SK-N-MC (cell line): ENCODE data around the gene LRRC53.

ENCODE experiments used
- EZH2 ChIP-seq: fragments of 200-600 bp; sonication (generic); IDR thresholded peaks from one replicate; pipeline ENCODE4 v1.6.1; 2017; ENCODE audit warnings: antibody characterized with exemption
- FOXP2 ChIP-seq: optimal IDR thresholded peaks from 2 replicates; pipeline ENCODE3; 2011; ENCODE audit warnings: mild to moderate bottlenecking, moderate library complexity; ENCODE audit not compliant: insufficient read depth; ENCODE audit errors: extremely low read length, control extremely low read depth
- POLR2AphosphoS5 ChIP-seq: IDR thresholded peaks from 2 replicates; pipeline ENCODE4 v1.6.1; 2012; ENCODE audit warnings: mild to moderate bottlenecking, low read depth, low read length, borderline replicate concordance

DNA sequence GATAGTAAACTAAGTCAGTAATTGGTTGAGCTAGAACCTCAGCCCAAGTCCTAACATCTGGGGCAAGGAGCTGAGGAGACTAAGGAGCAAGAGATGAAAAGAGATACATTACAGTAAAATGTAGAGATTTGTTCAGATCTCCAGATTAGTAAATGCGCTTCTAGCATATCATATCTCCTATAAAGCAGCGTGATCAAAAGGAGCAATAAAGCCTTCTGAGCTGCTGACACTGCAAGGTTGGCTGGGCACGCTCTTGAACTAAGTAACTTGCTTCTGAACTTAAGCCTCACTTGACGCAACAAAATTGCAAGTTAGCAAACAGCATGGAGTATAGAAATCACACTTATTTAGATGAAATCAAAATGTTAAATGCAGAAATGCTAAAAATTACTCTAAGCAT lies 80.9 kb downstream of the LRRC53 start:
- TF ChIP-seq POLR2AphosphoS5 (no peak), EZH2 (no peak), FOXP2 (no peak)
